NOMO-1 (cell line): ENCODE data around the gene RNF25.

Source experiments
- DNase-seq, 2 experiments: peaks; one replicate each; lab custom pipeline; 2025; ENCODE audit not compliant: unreplicated experiment in 2 of 2; lab: John Stamatoyannopoulos, UW

RNF25 gene

DNA sequence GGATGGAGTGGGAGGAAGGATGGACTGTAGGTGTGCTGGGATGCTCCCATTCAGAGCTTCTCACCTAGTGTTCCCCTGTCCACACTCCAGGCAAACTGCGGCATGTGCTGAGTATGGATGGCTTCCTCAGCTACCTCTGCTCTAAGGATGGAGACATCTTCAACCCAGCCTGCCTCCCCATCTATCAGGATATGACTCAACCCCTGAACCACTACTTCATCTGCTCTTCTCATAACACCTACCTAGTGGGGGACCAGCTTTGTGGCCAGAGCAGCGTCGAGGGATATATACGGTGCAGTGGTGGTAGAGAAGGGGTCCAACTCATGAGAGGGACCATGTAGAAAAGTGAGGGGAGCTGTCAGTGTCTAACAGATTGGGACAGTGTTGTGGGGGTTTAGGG is 43.9 kb downstream of the RNF25 start:
- no peak for DNase-seq

DNA sequence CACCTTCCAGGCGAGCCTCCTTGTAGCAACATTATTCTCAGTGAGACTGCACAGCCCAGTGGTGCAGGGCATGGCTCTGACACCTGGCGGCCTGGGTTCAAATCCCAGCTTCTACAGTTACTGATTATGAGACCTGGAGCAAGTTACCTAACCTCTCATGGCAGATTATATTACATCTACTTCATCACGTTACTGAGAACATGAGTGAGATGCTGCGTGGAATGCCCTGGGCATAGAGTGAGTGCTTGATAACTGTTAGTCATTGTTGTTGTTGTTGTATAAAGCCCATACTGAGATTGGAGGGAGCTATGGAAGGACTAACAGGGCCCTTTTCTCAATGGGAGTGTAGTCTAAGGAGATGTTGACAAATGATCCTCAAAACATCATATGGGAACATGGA is 45.4 kb downstream of the RNF25 start:
- no peak for DNase-seq

- no peak for DNase-seq
These were observed 48.5 kb downstream of the RNF25 start for GRCh38 chr2:218623366-218623705.

GRCh38 chr2:218622606-218623365 is 49.0 kb downstream of the RNF25 start:
- DNase-seq, result no peak

DNA sequence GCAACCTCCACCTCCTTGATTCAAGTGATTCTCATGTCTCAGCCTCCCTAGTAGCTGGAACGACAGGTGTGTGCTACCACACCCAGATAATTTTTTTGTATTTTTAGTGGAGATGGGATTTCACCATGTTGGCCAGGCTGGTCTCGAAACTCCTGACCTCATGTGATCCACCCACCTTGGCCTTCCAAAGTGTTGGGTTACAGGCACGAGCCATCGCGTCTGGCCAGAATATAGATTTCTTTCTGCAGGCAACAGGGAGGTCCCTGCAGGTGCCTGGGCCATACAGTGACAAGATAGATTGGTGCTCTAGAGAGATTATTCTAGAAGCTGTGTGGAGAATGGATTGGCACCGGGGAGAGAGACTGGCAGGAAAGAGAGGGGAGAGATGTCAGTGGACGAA is 50.8 kb downstream of the RNF25 start:
- no peak for DNase-seq

GRCh38 chr2:218618102-218618860 is 53.5 kb downstream of the RNF25 start:
- DNase-seq, result no peak

GRCh38 chr2:218615868-218616315 is 55.9 kb downstream of the RNF25 start:
- no peak for DNase-seq
